Muscle of leg (tissue), 11 donors: Measurements from ENCODE around the gene ARSB. TPM values are rescaled to one million over a fixed set of nuclear protein-coding genes. Genes with fewer than 3 reads are reported as not detected.
A peak's percentile ranks its signal among the peaks of the same experiment; 100 is the strongest.
"Not testable (repeated sequence)": the region's sequence is repeated elsewhere in the genome, so short reads cannot be mapped to it uniquely, and the experiment has no call there.

ENCODE experiments used
- DNase-seq: peaks from one replicate; pipeline ENCODE4 v3.0.0; 2013
- H3K27ac ChIP-seq: one replicate; pipeline ENCODE4 v1.5.1; 2013; ENCODE audit warnings: mild to moderate bottlenecking, low read length, control low read depth
- H3K27me3 ChIP-seq: one replicate; pipeline ENCODE4 v1.6.1; 2013; ENCODE audit warnings: low read length; ENCODE audit not compliant: control insufficient read depth, insufficient read depth
- H3K36me3 ChIP-seq: one replicate; pipeline ENCODE4 v1.6.1; 2013; ENCODE audit warnings: low read length; ENCODE audit not compliant: control insufficient read depth, insufficient read depth
- H3K4me1 ChIP-seq: one replicate; pipeline ENCODE4 v1.6.1; 2013; ENCODE audit warnings: low read length; ENCODE audit not compliant: control insufficient read depth, insufficient read depth
- H3K4me3 ChIP-seq: one replicate; pipeline ENCODE4 v1.5.1; 2013; ENCODE audit warnings: low read length, control low read depth
- H3K9me3 ChIP-seq: replicated peaks from 2 replicates; pipeline ENCODE4 v1.6.1; 2013; ENCODE audit warnings: low read depth, low read length; ENCODE audit not compliant: control insufficient read depth
- WGBS: methylation state at CpG from one replicate; pipeline ENCODE4 v1.1.5; 2013; ENCODE audit warnings: missing lambda C conversion rate; ENCODE audit not compliant: insufficient coverage; 5-methylcytosine and 5-hydroxymethylcytosine counted together
- polyA plus RNA-seq, 8 donors: library from polyadenylated mRNA; unstranded; fragments of 120-200 nt; gene quantifications; one replicate each; pipeline versions ENCODE4 v1.2.1 to v1.2.3, GENCODE V29; 2013; ENCODE audit warnings: inconsistent platforms in 1 of 8, low replicate concordance in 1 of 8; ENCODE audit not compliant: insufficient read length in 8 of 8, insufficient read depth in 1 of 8
- total RNA-seq: library from RNA; stranded (reverse); fragments of 120-200 nt; gene quantifications from one replicate; pipeline ENCODE4 v1.2.4, GENCODE V29; 2013

ARSB gene
- total and polyA plus RNA-seq, 9 donors, result 15.2 to 27.6 (median 21.2) TPM

DNA sequence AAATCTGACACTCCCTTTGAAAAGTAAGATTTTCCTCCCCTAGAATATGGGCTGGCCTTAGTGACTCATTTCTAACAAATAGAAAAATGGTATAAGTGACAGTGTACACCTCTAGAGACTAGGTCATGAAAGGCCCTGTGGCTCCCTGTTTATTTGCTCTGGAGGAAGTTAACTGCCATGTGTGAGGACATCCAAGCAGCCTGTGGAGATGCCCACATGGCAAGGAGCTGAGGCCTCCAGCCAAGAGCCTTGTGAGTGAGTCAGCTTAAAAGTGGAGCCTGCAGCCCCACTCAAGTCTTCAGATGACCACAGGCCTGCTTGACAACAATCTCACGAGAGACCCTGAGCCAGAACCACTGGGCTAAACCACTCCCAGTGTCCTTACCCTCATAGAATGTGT is 208.5 kb downstream of the ARSB start:
- no CpG with 5 or more reads among the region's 1 CpG for WGBS
- Histone ChIP-seq H3K36me3 (peaks cover 3% of the 10 kb centered on the region), H3K4me1 (peaks cover 12% of the 10 kb centered on the region), H3K4me3 (no peak overlapping the region), H3K27me3 (no peaks in the 10 kb centered on the region), H3K9me3 (no peaks in the 10 kb centered on the region), H3K27ac (no peak overlapping the region)
- DNase-seq, result no peak

GRCh38 chr5:78773655-78774054 is 211.5 kb downstream of the ARSB start:
- Histone ChIP-seq H3K27ac (no peak overlapping the region), H3K9me3 (no peaks in the 10 kb centered on the region), H3K27me3 (no peaks in the 10 kb centered on the region), H3K4me3 (no peak overlapping the region), H3K4me1 (peaks cover 5% of the 10 kb centered on the region), H3K36me3 (no peaks in the 10 kb centered on the region)
- 43% methylated on average over 4 of the region's 8 CpGs for WGBS
- DNase-seq, result no peak

DNA sequence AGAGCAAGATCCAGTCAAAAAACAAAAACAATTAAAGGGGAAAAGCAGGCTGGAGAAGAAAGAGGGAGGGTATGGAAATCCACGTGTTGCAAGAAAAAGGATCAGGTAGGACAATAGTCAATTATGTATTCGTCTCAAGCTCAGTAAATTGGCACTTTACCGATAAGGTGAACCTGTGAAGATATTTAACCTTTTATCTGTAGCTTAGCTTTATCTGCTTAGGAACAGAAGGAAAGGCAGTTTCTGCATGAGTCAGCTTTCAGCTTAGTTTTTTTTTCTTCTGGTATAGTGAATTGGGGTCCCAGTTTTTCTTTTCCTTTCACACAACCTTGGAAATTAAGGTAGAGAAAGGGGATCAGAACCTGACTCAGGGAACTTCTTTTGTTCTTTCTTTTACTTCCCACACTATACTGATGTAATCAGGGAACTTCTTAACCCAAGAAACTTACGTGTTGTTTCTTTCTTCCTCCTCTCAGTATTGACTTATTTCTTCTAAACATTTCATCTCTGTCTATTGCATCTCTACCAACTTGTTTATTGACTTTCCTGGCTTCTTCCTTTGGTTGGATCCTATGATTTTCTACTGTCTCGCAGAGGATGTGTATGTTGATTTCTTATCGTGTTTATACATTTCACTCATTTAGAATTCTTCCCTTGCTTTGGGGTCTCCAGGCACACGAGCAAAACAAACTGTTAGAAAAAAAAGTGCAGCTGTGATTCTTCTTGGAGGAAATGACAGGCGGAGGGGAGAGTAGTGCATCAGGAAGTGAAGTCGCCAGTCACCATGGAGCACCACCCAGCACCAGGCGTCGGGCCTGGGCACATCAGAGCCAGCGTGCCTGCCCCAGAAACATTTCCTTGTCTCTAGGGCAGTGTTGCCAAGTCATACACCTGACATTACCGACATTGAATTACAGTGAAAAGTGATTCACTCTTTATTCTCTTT is 213.6 kb downstream of the ARSB start:
- Histone ChIP-seq H3K27me3 (no peaks in the 10 kb centered on the region), H3K9me3 (no peaks in the 10 kb centered on the region), H3K4me1 (peaks cover 3% of the 10 kb centered on the region), H3K4me3 (no peak overlapping the region), H3K27ac (peak overlapping the region; percentile 39), H3K36me3 (no peaks in the 10 kb centered on the region)
- WGBS, result 34% methylated on average over 6 of the region's 13 CpGs
- DNase-seq, result peak; percentile 64

GRCh38 chr5:78768781-78769380 is 216.2 kb downstream of the ARSB start:
- H3K27ac ChIP-seq, result no peak overlapping the region
- 83% methylated on average over 1 of the region's 7 CpGs for WGBS
- H3K4me1 ChIP-seq, result peaks cover 3% of the 10 kb centered on the region
- H3K9me3 ChIP-seq, result no peaks in the 10 kb centered on the region
- no peaks in the 10 kb centered on the region for H3K27me3 ChIP-seq
- DNase-seq, result no peak
- no peaks in the 10 kb centered on the region for H3K36me3 ChIP-seq
- H3K4me3 ChIP-seq, result no peak overlapping the region

DNA sequence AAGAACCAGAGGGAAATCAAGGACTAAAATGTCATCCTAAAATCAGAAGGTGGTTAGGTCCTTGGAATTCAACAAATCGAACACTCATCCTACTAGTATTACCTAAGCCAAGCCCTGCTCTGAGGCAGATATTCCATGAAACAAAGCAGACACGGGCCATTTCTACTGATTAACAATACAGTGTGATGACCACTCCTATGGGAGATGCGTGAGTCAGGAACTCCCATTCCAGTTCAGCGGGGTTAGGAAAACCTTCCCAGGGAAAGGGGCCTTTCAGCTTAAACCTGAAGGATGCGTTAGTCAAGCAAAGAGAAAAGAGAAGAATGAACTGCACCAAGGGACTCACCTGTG is 218.7 kb downstream of the ARSB start:
- Histone ChIP-seq H3K27me3 (no peaks in the 10 kb centered on the region), H3K4me1 (no peaks in the 10 kb centered on the region), H3K9me3 (no peaks in the 10 kb centered on the region), H3K4me3 (no peak overlapping the region), H3K36me3 (no peaks in the 10 kb centered on the region), H3K27ac (peak overlapping the region; percentile 44)
- peak; percentile 80 for DNase-seq
- WGBS, result 33% methylated on average over 1 of the region's 5 CpGs

GRCh38 chr5:78765756-78766411 is 219.2 kb downstream of the ARSB start:
- no peak overlapping the region for H3K4me3 ChIP-seq
- no peaks in the 10 kb centered on the region for H3K9me3 ChIP-seq
- H3K27me3 ChIP-seq, result no peaks in the 10 kb centered on the region
- peak; percentile 95 for DNase-seq
- WGBS, result 47% methylated on average over 4 of the region's 7 CpGs
- H3K4me1 ChIP-seq, result no peaks in the 10 kb centered on the region
- no peaks in the 10 kb centered on the region for H3K36me3 ChIP-seq
- H3K27ac ChIP-seq, result peak overlapping the region; percentile 57

GRCh38 chr5:78765116-78765515 is 220.0 kb downstream of the ARSB start:
- 82% methylated on average over 3 of the region's 5 CpGs for WGBS

DNA sequence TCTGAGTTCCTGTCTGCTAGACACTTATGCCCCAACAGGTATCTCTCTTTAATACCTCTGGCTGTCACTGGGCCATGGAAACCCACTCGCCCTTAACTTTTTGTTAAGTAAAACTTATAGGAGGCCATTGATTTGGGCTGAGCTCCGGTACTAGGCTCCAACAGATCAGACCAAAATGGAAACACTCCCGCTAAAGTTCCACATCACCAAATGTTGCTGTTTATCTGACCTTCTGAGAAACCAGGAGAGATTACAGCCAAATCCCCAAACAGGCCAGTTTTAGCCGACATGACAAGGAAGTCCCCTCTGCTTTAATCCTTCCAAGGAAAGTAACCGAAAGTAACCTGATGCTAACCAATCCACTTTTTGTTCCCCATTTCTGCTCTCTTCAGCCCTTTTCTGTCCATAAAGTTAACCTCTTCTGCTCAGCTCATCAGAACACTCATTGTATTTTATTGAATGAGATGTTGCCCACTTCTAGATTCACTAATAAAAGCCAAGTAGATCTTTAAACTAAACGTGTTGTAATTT is 221.4 kb downstream of the ARSB start:
- Histone ChIP-seq H3K27ac (no peak overlapping the region), H3K9me3 (no peaks in the 10 kb centered on the region), H3K4me1 (no peaks in the 10 kb centered on the region), H3K36me3 (no peaks in the 10 kb centered on the region), H3K27me3 (no peaks in the 10 kb centered on the region), H3K4me3 (no peak overlapping the region)
- DNase-seq, result peak; percentile 29
- 49% methylated on average over 5 of the region's 6 CpGs for whole genome bisulfite sequencing

More at GRCh38 chr5:78765116-78765515, 220.0 kb downstream of the ARSB start:
- H3K9me3 ChIP-seq, result no peaks in the 10 kb centered on the region
- no peak overlapping the region for H3K27ac ChIP-seq
- DNase-seq, result no peak
- no peaks in the 10 kb centered on the region for H3K36me3 ChIP-seq
- H3K4me1 ChIP-seq, result no peaks in the 10 kb centered on the region
- no peaks in the 10 kb centered on the region for H3K27me3 ChIP-seq
- H3K4me3 ChIP-seq, result no peak overlapping the region

GRCh38 chr5:78762743-78763142 is 222.4 kb downstream of the ARSB start:
- not testable (repeated sequence) for H3K4me1 ChIP-seq, H3K9me3 ChIP-seq, H3K4me3 ChIP-seq, DNase-seq, H3K27ac ChIP-seq, H3K36me3 ChIP-seq, H3K27me3 ChIP-seq
- no CpG with 5 or more reads among the region's 5 CpGs for WGBS

- Histone ChIP-seq H3K27ac (no peak overlapping the region), H3K9me3 (no peaks in the 10 kb centered on the region), H3K4me1 (no peaks in the 10 kb centered on the region), H3K4me3 (no peak overlapping the region), H3K27me3 (no peaks in the 10 kb centered on the region), H3K36me3 (no peaks in the 10 kb centered on the region)
- 91% methylated on average over 5 of the region's 6 CpGs for WGBS
- DNase-seq, result peak; percentile 28
Observed at GRCh38 chr5:78761840-78762239, 223.3 kb downstream of the ARSB start.
